ENCODE measurements around the gene GRIK1.
A peak's percentile ranks its signal among the peaks of the same experiment; 100 is the strongest.

GRIK1 gene

DNA sequence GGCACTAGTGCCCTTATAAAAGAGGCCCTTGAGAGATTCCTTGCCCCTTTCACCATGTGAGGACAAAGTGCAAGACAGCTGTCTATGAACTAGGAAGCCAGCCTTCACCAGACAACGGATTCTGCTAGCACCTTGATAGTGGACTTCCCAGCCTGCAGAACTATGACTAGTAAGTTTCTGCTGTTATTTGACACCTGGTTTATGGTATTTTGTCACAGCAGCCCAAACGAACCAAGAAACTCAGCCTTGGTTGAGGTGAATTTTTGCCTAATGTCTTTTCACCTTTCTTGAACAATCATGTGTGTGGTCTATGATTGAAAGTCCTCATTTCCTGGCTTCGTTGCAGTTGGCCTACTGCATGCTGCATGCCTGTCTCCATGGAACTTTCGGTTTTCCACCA lies 302.2 kb downstream of the GRIK1 start:
- TF ChIP-seq, protein P1, sequence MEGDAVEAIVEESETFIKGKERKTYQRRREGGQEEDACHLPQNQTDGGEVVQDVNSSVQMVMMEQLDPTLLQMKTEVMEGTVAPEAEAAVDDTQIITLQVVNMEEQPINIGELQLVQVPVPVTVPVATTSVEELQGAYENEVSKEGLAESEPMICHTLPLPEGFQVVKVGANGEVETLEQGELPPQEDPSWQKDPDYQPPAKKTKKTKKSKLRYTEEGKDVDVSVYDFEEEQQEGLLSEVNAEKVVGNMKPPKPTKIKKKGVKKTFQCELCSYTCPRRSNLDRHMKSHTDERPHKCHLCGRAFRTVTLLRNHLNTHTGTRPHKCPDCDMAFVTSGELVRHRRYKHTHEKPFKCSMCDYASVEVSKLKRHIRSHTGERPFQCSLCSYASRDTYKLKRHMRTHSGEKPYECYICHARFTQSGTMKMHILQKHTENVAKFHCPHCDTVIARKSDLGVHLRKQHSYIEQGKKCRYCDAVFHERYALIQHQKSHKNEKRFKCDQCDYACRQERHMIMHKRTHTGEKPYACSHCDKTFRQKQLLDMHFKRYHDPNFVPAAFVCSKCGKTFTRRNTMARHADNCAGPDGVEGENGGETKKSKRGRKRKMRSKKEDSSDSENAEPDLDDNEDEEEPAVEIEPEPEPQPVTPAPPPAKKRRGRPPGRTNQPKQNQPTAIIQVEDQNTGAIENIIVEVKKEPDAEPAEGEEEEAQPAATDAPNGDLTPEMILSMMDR (IDR thresholded peaks at IDR 0.05; ENCODE audit: insufficient read depth, low read depth, low read length, missing control alignments): no peak
- no peak overlapping the region for H3K4me3 ChIP-seq (ENCODE audit: low read depth, low read length)
- DNase-seq (ENCODE audit: low read depth): peak; percentile 9

DNA sequence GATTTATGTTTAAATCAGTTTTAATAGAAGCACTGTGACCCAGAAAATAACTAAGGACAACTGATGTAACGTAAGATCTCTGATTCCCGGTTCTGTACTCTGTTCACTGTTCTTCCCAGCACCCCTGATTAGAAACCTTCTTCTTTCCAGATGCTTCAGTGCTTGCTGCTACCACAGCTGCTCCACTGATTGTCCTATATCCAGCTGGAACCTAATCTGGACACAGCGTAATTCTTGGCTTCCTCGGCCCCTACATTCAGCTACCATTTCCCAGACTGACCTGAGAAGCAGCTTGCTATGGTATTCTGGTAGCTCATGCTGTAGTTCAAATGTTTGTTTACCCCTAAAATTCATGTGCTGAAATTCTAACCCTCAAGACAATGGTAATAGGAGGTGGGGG lies 302.7 kb downstream of the GRIK1 start:
- TF ChIP-seq, protein P1 (IDR thresholded peaks at IDR 0.05; ENCODE audit: insufficient read depth, low read depth, low read length, missing control alignments): no peak
- no peak for DNase-seq (ENCODE audit: low read depth)
- H3K4me3 ChIP-seq (ENCODE audit: low read depth, low read length): no peak overlapping the region

DNA sequence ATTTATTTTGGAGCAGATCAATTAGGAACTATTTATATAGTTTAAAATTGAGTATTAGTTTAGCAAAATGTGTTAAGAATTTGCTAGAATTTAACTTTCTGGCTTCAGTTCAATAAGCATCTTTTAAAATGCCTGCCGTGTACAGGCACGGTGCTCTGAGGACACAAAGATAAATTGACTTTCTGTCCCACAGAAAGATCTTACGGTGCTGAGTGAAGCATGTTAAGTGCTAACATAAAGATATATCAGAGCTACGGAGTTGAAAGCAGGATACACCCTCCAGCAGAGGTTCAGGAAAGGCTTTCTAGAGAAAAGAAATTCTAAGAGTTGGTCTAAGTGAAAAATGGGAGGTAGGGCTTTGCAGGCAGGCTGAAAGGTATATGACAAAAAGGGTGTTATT lies 305.4 kb downstream of the GRIK1 start:
- no peak overlapping the region for H3K4me3 ChIP-seq (ENCODE audit: low read depth, low read length)
- TF ChIP-seq, protein P1 (IDR thresholded peaks at IDR 0.05; ENCODE audit: insufficient read depth, low read depth, low read length, missing control alignments): no peak
- no peak for DNase-seq (ENCODE audit: low read depth)

DNA sequence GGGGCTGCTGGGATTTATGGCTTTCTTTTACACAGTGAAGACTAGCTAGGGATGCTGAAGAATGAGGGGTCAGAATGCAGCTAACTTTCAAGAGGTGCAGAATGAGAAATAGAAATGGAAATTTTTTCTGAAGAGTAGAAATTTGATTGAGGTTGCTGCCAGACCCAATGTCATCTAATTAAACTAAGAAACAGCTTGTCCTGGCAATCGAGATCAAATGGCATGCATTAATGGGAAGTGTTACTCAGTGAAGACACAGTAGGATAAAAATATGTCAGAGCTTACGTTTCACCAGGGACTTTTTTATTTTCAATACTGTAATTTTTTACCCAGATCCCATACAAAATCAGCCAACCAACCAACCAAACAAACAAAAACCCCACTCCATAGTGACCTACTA lies 306.0 kb downstream of the GRIK1 start:
- DNase-seq (ENCODE audit: low read depth): no peak
- TF ChIP-seq, protein P1 (IDR thresholded peaks at IDR 0.05; ENCODE audit: insufficient read depth, low read depth, low read length, missing control alignments): no peak
- H3K4me3 ChIP-seq (ENCODE audit: low read depth, low read length): no peak overlapping the region

DNA sequence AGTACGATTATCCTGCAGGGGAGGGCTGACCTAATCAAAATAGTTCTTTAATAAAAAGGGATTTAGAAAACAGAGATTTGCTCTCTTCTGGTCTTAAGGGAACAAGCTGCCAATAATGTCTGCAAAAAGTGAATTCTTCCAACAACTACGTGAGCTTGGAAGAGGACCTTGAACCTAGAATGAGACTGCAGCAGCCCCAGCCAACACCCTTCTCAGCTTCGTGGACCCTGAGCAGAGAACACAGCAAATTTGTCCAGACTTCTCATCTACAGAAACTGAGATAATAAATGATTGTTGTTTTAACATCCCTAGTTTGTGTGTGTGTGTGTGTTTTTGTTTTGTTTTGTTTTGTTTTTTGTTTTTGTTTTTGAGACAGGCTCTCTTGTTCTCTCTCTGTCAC lies 309.4 kb downstream of the GRIK1 start:
- TF ChIP-seq, protein P1 (IDR thresholded peaks at IDR 0.05; ENCODE audit: insufficient read depth, low read depth, low read length, missing control alignments): no peak
- no peak for DNase-seq (ENCODE audit: low read depth)
- no peak overlapping the region for H3K4me3 ChIP-seq (ENCODE audit: low read depth, low read length)

DNA sequence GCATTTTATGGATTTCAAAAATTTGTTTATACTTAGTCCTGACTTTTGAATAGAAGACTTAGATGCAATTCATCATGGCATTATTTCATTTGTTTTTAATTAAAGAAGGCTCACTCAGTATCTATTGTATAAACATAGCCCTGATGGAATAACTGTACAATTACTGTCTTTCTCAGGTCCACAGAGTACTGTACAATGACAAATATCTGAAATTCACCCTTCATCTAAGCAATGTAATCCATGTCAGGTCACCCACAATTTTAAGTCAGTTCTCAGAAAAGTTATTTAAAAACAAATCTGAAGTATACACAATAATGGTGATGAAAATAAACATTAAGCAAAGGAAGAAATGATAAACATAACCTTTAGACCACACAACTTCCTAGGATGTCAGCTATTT lies 311.9 kb downstream of the GRIK1 start:
- TF ChIP-seq, protein P1 (IDR thresholded peaks at IDR 0.05; ENCODE audit: insufficient read depth, low read depth, low read length, missing control alignments): no peak
- H3K4me3 ChIP-seq (ENCODE audit: low read depth, low read length): no peak overlapping the region
- no peak for DNase-seq (ENCODE audit: low read depth)

DNA sequence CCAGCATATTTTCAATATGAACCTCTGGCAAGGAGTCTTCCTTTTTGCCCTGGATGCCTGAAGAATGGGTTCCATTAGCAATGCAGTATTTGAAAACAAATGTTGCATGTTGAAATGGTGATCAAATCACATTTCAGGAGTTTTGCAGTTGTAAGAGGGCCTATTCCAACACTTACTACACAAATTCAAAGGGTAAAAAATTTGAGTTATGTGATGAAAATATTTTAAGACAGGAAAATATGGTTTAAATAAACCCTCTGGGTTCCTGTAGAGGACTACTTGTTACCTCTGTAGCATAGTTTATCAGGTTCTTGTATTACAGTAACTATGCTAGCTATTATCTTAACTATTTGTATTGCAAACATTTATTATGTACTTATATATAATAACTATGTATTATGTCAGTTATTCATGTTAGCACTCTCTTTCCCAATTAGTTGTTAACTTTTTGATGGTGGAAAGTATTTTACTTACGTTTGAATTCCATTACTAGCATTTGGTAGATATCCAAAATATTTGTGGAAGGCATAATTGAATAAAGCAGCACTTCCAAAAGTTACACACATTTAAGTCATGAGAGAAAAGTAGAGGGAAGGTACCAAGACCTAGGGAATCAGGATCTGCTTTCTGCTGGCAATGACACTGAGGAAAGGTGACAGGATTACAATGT lies 312.9 kb downstream of the GRIK1 start:
- TF ChIP-seq, protein P1 (IDR thresholded peaks at IDR 0.05; ENCODE audit: insufficient read depth, low read depth, low read length, missing control alignments): no peak
- no peak for DNase-seq (ENCODE audit: low read depth)

More for the DNA sequence above, 312.9 kb downstream of the GRIK1 start:
- H3K4me3 ChIP-seq (ENCODE audit: low read depth, low read length): no peak overlapping the region

All from GM12865 (cell line).